ENCODE measurements around the gene SLC17A7.
"Not testable (repeated sequence)": the region's sequence is repeated elsewhere in the genome, so short reads cannot be mapped to it uniquely, and the experiment has no call there.

The SLC17A7 gene

GRCh38 chr19:49445997-49446396 is 4.7 kb upstream of the SLC17A7 start:
- no peak for DNase-seq (ENCODE audit: low read depth in 2 of 2, low spot score in 1 of 2)

DNA sequence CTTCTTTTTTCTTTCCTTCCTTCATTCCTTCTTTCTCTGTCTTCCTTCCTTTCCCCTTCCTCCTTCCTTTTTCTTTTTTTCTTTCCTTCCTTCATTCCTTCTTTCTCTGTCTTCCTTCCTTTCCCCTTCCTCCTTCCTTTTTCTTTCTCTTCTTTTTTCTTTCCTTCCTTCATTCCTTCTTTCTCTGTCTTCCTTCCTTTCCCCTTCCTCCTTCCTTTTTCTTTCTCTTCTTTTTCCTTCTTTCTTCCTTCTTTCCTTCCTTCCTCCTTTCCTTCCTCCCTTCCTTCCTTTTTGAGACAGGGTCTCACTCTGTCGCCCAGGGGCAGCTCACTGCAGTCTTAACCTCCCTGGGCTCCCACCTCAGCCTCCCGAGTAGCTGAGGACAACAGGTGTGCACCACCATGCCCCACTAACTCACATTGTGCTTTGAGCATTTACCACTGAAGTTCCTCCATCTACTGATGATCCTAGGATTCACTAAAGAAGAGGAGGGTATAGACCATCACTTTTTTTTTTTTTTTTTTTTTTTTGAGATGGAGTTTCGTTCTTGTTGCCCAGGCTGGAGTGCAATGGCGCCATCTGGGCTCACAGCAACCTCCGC is 2.9 kb upstream of the SLC17A7 start:
- DNase-seq (ENCODE audit: low read depth in 2 of 2, low spot score in 1 of 2): not testable (repeated sequence)

DNA sequence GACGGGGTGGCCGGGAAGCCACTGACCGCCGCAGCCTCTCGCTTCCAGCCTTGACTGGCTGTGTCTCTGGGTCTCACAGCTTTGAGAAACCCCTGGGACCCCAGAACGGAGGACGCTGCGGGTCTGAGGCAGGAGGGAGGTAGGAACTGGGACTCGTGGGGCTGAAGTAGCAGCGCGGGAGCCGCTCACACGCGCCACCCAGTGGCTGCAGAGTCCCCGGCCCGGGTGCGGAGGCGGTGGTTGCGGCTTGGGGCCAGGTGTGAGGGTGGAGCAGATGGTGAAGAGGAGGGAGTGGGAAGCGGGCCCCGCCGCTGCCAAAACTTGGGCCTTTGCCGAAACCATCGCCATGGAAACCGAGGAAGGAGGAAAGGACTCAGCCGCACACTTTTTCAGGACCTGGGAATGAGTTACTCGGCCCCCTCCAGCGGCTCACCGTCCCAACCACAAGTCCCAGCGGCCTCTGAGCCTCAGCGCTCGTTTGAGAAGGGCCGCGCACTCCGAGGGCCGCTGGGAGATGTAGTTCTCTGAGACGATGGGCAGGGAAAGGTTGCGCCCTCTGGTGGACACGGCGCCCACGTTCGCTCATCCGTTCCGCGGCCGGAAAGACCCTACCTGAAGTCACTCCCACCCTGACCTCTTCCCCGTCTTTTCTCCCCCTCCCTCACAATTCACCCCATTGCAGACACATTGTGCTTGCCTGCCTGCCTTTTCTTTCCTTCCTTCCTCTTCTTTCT is 2.2 kb upstream of the SLC17A7 start:
- peak; percentile 83 to 87 for DNase-seq (ENCODE audit: low read depth in 2 of 2, low spot score in 1 of 2)

DNA sequence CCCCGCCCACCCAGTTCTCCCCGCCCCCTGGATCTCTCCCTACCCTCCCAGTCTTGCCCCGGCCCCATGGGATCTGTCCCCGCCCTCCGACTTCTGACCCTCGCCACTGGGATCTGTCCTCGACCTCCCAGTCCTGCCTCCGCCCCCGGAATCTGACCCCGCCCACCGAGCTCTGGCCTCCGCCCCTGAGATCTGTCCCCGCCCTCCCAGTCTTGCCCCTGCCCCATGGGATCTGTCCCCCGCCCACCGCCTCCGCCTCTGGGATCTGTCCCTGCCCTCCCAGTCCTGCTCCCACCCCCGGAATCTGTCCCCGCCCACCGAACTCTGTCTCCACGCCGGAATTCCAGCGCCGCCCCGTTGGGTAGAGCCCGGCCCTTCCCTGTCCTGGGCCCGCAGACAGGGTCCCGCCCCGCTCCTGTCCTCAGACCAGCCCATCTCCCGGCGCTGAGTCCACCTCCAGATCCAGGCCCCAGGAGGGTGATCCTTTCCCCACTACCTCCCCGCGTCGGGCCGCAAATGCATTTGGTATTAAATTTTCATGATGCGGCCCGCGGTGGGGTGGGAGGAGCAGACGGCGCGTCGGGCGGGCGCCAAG is 1.5 kb upstream of the SLC17A7 start:
- no peak for DNase-seq (ENCODE audit: low read depth in 2 of 2, low spot score in 1 of 2)

- DNase-seq (ENCODE audit: low read depth in 2 of 2, low spot score in 1 of 2): no peak
Measured at GRCh38 chr19:49442354-49442753, 1.0 kb upstream of the SLC17A7 start.

- DNase-seq (ENCODE audit: low read depth in 2 of 2, low spot score in 1 of 2): no peak
Measured at GRCh38 chr19:49441960-49442350, 628 bp upstream of the SLC17A7 start.

GRCh38 chr19:49440439-49441209 is 703 bp downstream of the SLC17A7 start:
- no peak for DNase-seq (ENCODE audit: low read depth in 2 of 2, low spot score in 1 of 2)

- no peak for DNase-seq (ENCODE audit: low read depth in 2 of 2, low spot score in 1 of 2)
Measured at GRCh38 chr19:49439836-49440235, 1.5 kb downstream of the SLC17A7 start.

DNA sequence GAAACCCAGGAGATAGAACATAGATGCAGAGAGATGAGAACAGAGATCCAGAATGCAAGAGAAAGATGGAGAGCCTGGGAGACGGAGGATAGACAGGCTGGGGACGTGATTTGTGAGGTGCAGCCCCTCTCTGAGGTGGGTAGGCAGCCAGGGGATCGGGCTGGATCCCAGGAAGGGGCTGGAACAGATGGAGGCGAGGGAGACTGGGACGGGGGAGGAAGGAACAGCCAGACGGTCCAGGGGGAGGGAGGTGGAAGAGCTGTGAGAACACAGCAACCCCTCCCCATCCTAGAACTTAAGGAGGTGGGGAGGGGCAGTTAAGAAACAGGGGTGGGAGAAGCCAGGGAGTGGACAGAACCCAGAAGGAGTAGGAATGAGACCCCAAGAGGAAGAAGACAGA is 3.1 kb downstream of the SLC17A7 start:
- no peak for DNase-seq (ENCODE audit: low read depth in 2 of 2, low spot score in 1 of 2)

DNA sequence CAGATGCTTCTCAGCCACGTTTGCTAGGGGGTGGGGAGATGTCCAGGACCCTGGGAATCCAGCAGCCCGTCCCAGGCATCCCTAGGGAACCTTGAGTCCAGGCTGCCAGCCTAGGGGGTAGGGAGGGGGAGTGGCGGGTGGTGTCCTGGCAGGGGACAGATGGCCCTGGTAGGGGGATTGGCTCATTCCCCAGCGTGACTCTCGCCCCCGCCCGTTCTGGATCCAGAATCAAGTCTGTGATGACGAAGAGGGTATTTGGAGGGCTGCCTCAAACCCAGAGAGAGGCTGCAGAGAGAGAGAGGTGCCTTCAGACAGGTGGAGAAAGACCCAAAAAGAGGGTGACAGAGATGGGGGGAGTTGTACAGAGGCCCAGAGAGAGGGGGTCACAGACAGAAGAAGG is 4.1 kb downstream of the SLC17A7 start:
- no peak for DNase-seq (ENCODE audit: low read depth in 2 of 2, low spot score in 1 of 2)

GRCh38 chr19:49436381-49437017 is 4.8 kb downstream of the SLC17A7 start:
- DNase-seq (ENCODE audit: low read depth in 2 of 2, low spot score in 1 of 2): no peak

- DNase-seq (ENCODE audit: low read depth in 2 of 2, low spot score in 1 of 2): no peak
Measured at GRCh38 chr19:49435670-49436069, 5.7 kb downstream of the SLC17A7 start.

GRCh38 chr19:49434907-49435583 is 6.3 kb downstream of the SLC17A7 start:
- DNase-seq (ENCODE audit: low read depth in 2 of 2, low spot score in 1 of 2): no peak

DNA sequence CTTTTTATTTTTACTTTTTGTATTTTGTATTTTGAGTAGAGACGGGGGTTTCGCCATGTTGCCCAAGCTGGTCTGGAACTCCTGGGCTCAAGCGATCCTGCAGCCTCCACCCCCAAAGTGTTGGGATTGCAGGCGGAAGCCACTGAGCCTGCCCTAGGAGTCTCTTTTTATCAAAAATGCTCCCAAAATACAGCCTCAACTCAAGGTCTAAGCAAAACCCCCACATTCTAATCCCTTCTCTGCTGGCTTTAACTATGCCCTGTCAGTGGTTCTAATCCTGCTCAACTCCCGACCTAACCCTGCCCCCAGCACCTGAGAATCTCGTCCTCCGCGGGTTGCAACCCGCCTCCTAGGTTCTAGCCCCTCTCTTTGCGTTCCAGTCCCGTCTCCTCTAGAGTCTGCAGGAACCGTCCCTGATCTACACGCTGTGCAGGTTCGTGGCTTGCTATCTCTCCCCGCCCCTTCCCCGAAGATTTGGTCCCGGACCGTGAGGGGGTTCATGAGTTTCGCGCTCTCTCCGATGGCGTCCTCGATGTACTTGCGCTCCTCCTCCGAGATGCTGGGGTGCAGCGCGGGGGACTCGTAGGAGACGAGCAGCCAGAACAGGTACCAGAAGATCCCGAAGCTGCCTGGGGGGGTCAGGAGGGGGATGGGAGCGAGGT is 8.0 kb downstream of the SLC17A7 start:
- no peak for DNase-seq (ENCODE audit: low read depth in 2 of 2, low spot score in 1 of 2)

- no peak for DNase-seq (ENCODE audit: low read depth in 2 of 2, low spot score in 1 of 2)
Measured at GRCh38 chr19:49432141-49433073, 8.9 kb downstream of the SLC17A7 start.

DNA sequence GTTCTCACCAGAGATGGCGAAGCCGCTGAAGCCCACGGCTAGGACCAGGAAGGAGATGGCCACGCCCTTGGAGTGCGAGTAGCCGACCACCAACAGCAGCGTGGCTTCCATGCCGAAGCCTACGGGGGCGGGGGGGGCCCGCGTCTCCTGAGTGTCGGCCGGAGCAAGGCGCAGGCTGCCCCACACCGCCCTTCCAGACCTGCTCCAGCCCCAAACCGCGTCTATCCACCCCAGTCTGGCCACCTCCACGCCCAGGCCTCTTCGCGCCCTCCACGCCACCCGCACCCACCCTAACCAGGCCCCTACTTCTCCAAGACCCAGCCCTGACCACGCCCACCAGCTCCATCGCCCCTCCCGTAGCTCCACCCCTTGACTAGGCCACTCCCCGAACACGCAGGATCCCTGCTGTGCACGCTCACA is 10.0 kb downstream of the SLC17A7 start:
- no peak for DNase-seq (ENCODE audit: low read depth in 2 of 2, low spot score in 1 of 2)

DNA sequence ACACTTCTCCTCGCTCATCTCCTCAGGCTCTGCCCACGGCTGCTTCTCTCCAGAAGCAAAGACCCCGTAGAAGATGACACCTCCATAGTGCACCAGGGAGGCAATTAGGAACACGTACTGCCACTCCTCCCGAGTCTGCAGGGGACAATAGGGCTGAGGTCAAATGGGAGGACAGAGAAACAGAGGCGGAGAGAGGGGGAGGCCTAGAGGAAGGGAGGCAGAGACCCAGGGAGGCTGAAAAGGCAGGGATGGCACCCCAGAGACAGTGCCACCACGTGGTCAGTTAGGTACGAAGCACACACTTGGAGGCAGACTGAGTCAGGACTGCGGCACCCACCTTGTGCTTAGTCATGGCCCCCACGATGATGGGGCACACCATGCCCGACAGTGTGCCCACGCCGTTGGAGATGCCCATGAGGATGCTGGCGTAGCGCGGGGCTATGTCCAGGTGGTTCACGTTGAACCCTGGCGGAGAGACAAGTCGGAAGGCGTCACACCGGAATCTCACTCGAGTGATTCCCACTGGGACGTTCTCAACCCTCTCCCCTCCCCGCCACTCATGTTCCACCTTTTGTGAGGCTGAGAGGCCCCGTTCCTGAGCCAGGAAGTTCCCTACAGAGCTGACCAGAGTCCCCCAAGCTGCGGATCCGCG is 10.5 kb downstream of the SLC17A7 start:
- no peak for DNase-seq (ENCODE audit: low read depth in 2 of 2, low spot score in 1 of 2)

GRCh38 chr19:49430172-49430677 is 11.1 kb downstream of the SLC17A7 start:
- no peak for DNase-seq (ENCODE audit: low read depth in 2 of 2, low spot score in 1 of 2)
